GM18499 (cell line): ENCODE results near the gene CELF5.
"Not testable (repeated sequence)": the region's sequence is repeated elsewhere in the genome, so short reads cannot be mapped to it uniquely, and the experiment has no call there.

Experiments used
- ATAC-seq: cut with Tn5 transposase; IDR thresholded peaks from one replicate; pipeline ENCODE4 v1.9.1; 2021; ENCODE audit warnings: moderate number of reproducible peaks; ENCODE audit not compliant: insufficient read depth, unreplicated experiment

CELF5 gene

GRCh38 chr19:3189702-3190469 lies 34.6 kb upstream of the CELF5 start:
- ATAC-seq = no peak

- ATAC-seq = no peak
These were observed 34.0 kb upstream of the CELF5 start for GRCh38 chr19:3190470-3190770.

- ATAC-seq = no peak
These were observed 33.3 kb upstream of the CELF5 start for GRCh38 chr19:3190921-3191805.

GRCh38 chr19:3191806-3192104 lies 32.7 kb upstream of the CELF5 start:
- not testable (repeated sequence) for ATAC-seq

GRCh38 chr19:3192228-3192635 lies 32.2 kb upstream of the CELF5 start:
- no peak for ATAC-seq

GRCh38 chr19:3192684-3193083 lies 31.8 kb upstream of the CELF5 start:
- no peak for ATAC-seq

- no peak for ATAC-seq
These were observed 31.0 kb upstream of the CELF5 start for GRCh38 chr19:3193256-3194105.

- no peak for ATAC-seq
These were observed 30.1 kb upstream of the CELF5 start for GRCh38 chr19:3194106-3195087.

GRCh38 chr19:3196064-3196932 lies 28.2 kb upstream of the CELF5 start:
- no peak for ATAC-seq

- no peak for ATAC-seq
These were observed 27.6 kb upstream of the CELF5 start for GRCh38 chr19:3196933-3197205.

- no peak for ATAC-seq
These were observed 25.4 kb upstream of the CELF5 start for GRCh38 chr19:3198901-3199700.

- no peak for ATAC-seq
These were observed 23.3 kb upstream of the CELF5 start for GRCh38 chr19:3201072-3201700.

GRCh38 chr19:3201911-3202310 lies 22.6 kb upstream of the CELF5 start:
- ATAC-seq = no peak

GRCh38 chr19:3202346-3202745 lies 22.1 kb upstream of the CELF5 start:
- ATAC-seq = no peak

- not testable (repeated sequence) for ATAC-seq
These were observed 21.6 kb upstream of the CELF5 start for GRCh38 chr19:3202895-3203294.

GRCh38 chr19:3203805-3204645 lies 20.4 kb upstream of the CELF5 start:
- no peak for ATAC-seq

GRCh38 chr19:3204646-3205275 lies 19.7 kb upstream of the CELF5 start:
- ATAC-seq = no peak
